Stimulated activated CD4-positive, alpha-beta T cell treated with anti-CD3 and anti-CD28 coated beads, Interleukin-12 subunit alpha, Interleukin-12 subunit beta, amount 100 ng/mL, for 4 hours (primary cell): Measurements from ENCODE around the gene RSRC2.
"Not testable (repeated sequence)": the region's sequence is repeated elsewhere in the genome, so short reads cannot be mapped to it uniquely, and the experiment has no call there.

ENCODE experiments used
- DNase-seq: peaks from one replicate; pipeline ENCODE4 v3.0.0-alpha.2; 2020

The RSRC2 gene

GRCh38 chr12:122517877-122518276 is 8.9 kb downstream of the RSRC2 start:
- DNase-seq = no peak

- no peak for DNase-seq
Measured at GRCh38 chr12:122516544-122517361, 10.0 kb downstream of the RSRC2 start.

- no peak for DNase-seq
Measured at GRCh38 chr12:122515275-122515674, 11.5 kb downstream of the RSRC2 start.

- DNase-seq = no peak
Measured at GRCh38 chr12:122513660-122514059, 13.1 kb downstream of the RSRC2 start.

GRCh38 chr12:122513028-122513427 is 13.7 kb downstream of the RSRC2 start:
- not testable (repeated sequence) for DNase-seq

- DNase-seq = no peak
Measured at GRCh38 chr12:122508163-122508562, 18.6 kb downstream of the RSRC2 start.

GRCh38 chr12:122506393-122506938 is 20.3 kb downstream of the RSRC2 start:
- DNase-seq = no peak

GRCh38 chr12:122505419-122506051 is 21.2 kb downstream of the RSRC2 start:
- DNase-seq = no peak

GRCh38 chr12:122503783-122504590 is 22.7 kb downstream of the RSRC2 start:
- DNase-seq = no peak

GRCh38 chr12:122503147-122503751 is 23.5 kb downstream of the RSRC2 start:
- no peak for DNase-seq

GRCh38 chr12:122501489-122501989 is 25.2 kb downstream of the RSRC2 start:
- DNase-seq = no peak

- DNase-seq = peak; percentile 93
Measured at GRCh38 chr12:122500685-122501488, 25.8 kb downstream of the RSRC2 start, which contains the start of gene ZCCHC8. TSS of gene ZCCHC8 (minus strand) at chr12:122500932. CDS start at chr12:122500840, 92 bp downstream.

- DNase-seq = no peak
Measured at GRCh38 chr12:122499991-122500684, 26.6 kb downstream of the RSRC2 start.

- no peak for DNase-seq
Measured at GRCh38 chr12:122495258-122495657, 31.5 kb downstream of the RSRC2 start.

GRCh38 chr12:122493222-122493621 is 33.5 kb downstream of the RSRC2 start:
- DNase-seq = not testable (repeated sequence)

- DNase-seq = no peak
Measured at GRCh38 chr12:122491991-122492390, 34.7 kb downstream of the RSRC2 start.

- DNase-seq = no peak
Measured at GRCh38 chr12:122489038-122489437, 37.7 kb downstream of the RSRC2 start.

GRCh38 chr12:122487807-122488206 is 38.9 kb downstream of the RSRC2 start:
- not testable (repeated sequence) for DNase-seq

- DNase-seq = no peak
Measured at GRCh38 chr12:122486805-122487426, 39.8 kb downstream of the RSRC2 start.

GRCh38 chr12:122486360-122486759 is 40.4 kb downstream of the RSRC2 start:
- not testable (repeated sequence) for DNase-seq
